Cardiac muscle cell (in vitro differentiated cells and primary cell): ENCODE measurements around the gene AHRR. TPM values are rescaled to one million over a fixed set of nuclear protein-coding genes. Genes with fewer than 3 reads are reported as not detected.
A peak's percentile ranks its signal among the peaks of the same experiment; 100 is the strongest.
"Not testable (repeated sequence)": the region's sequence is repeated elsewhere in the genome, so short reads cannot be mapped to it uniquely, and the experiment has no call there.

Experiments used
- DNase-seq, 2 donors: peaks; one replicate each; pipeline versions ENCODE4 v3.0.0 to v3.0.0-alpha.2; 2010 to 2017; ENCODE audit warnings: low read depth in 1 of 2, low spot score in 1 of 2
- H3K27ac ChIP-seq: fragments of 200-600 bp; sonication (generic); 2 replicates; pipeline ENCODE4 v1.5.1; 2016
- H3K27me3 ChIP-seq: fragments of 200-600 bp; sonication (generic); 2 replicates; pipeline ENCODE4 v1.6.0; 2016; ENCODE audit warnings: control low read depth
- H3K36me3 ChIP-seq: fragments of 200-600 bp; sonication (generic); 2 replicates; pipeline ENCODE4 v1.5.1; 2016; ENCODE audit warnings: control low read depth
- H3K4me1 ChIP-seq: fragments of 200-600 bp; sonication (generic); 2 replicates; pipeline ENCODE4 v1.8.1; 2017; ENCODE audit warnings: low read depth, mild to moderate bottlenecking, mixed run types
- H3K4me3 ChIP-seq: fragments of 200-600 bp; sonication (generic); 2 replicates; pipeline ENCODE4 v1.5.1; 2016; ENCODE audit warnings: mild to moderate bottlenecking
- H3K9me3 ChIP-seq: fragments of 200-600 bp; sonication (generic); 2 replicates; pipeline ENCODE4 v1.5.1; 2017; ENCODE audit warnings: low read depth, mild to moderate bottlenecking, control low read depth
- polyA plus RNA-seq: library from polyadenylated mRNA; unstranded; fragments of >200 nt; fragmentation: Nextera tagmentation; extraction: Ambion mirVana; gene quantifications from 2 replicates; pipeline ENCODE4 v1.2.1, GENCODE V29; 2016
- total RNA-seq: library from RNA; depleted of rRNA; stranded (reverse); fragments of >200 nt; gene quantifications from 2 replicates; pipeline ENCODE4 v1.2.3, GENCODE V29; 2016
- TF ChIP-seq, protein P1 (sequence below): IDR thresholded peaks from 2 replicates; pipeline ENCODE4 v1.5.1; 2012; ENCODE audit warnings: low read depth, mild to moderate bottlenecking, low read length

The AHRR gene
- total and polyA plus RNA-seq, 2 experiments from 2014 or later = 0.99 to 1.4 TPM

DNA sequence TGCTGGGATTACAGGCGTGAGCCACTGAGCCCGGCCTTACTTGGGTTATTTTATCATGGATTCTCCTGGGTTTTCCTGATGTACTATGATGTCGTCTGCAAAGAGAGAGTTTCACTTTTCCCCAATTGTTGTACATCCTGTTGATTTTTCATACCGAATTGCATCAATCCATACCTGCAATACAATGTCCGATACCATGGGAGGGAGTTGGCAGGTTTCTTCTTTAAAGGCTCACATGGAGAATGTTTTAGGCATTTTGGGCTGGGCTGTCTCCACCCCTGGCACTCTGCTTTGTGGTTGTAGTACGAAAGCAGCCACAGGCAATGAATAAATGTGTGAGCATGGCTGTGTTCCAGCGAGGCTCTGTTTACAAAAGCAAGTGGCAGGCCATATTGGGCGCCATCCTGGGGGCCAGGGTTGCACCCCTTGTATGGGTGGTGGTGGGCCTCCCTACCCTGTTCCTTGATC, 86.3 kb downstream of the AHRR start:
- H3K4me3 ChIP-seq = no peak overlapping the region
- H3K36me3 ChIP-seq = no peaks in the 10 kb centered on the region
- DNase-seq = no peak
- H3K27ac ChIP-seq = no peak overlapping the region
- H3K9me3 ChIP-seq = no peaks in the 10 kb centered on the region
- H3K27me3 ChIP-seq = no peaks in the 10 kb centered on the region
- TF ChIP-seq, protein P1, sequence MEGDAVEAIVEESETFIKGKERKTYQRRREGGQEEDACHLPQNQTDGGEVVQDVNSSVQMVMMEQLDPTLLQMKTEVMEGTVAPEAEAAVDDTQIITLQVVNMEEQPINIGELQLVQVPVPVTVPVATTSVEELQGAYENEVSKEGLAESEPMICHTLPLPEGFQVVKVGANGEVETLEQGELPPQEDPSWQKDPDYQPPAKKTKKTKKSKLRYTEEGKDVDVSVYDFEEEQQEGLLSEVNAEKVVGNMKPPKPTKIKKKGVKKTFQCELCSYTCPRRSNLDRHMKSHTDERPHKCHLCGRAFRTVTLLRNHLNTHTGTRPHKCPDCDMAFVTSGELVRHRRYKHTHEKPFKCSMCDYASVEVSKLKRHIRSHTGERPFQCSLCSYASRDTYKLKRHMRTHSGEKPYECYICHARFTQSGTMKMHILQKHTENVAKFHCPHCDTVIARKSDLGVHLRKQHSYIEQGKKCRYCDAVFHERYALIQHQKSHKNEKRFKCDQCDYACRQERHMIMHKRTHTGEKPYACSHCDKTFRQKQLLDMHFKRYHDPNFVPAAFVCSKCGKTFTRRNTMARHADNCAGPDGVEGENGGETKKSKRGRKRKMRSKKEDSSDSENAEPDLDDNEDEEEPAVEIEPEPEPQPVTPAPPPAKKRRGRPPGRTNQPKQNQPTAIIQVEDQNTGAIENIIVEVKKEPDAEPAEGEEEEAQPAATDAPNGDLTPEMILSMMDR = no peak
- no peaks in the 10 kb centered on the region for H3K4me1 ChIP-seq

DNA sequence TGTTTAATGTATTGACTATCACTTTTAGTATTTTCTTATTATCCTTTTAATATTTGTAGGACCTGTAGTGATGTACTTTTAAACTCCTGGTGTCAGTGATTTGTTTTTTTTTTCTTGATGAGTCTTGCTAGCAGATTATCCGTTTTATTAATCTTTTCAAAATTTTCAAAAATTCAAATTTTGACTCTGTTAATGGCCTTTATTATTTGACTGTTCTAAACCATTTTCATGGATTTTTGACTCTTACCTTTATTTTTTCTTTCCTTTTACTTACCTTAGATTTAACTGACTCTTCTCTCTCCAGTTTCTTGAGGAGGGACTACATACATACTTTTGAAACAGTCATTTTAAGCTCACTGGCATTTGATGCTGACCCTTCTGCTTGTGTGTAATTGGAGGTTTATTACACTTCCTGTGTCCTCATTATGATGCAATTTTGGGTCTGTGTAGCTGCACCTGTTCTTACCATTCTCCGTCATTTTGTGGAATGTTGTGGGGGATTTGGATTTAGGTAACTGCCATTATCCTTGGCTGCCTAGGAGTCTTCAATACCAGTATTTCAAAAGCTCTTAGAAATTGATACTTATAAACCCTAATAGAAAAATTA, 89.5 kb downstream of the AHRR start:
- no peak for DNase-seq
- no peaks in the 10 kb centered on the region for H3K27me3 ChIP-seq
- TF ChIP-seq, protein P1 = no peak
- H3K27ac ChIP-seq = no peak overlapping the region
- no peaks in the 10 kb centered on the region for H3K36me3 ChIP-seq
- H3K4me1 ChIP-seq = peaks cover 4% of the 10 kb centered on the region
- H3K9me3 ChIP-seq = no peaks in the 10 kb centered on the region
- H3K4me3 ChIP-seq = no peak overlapping the region

DNA sequence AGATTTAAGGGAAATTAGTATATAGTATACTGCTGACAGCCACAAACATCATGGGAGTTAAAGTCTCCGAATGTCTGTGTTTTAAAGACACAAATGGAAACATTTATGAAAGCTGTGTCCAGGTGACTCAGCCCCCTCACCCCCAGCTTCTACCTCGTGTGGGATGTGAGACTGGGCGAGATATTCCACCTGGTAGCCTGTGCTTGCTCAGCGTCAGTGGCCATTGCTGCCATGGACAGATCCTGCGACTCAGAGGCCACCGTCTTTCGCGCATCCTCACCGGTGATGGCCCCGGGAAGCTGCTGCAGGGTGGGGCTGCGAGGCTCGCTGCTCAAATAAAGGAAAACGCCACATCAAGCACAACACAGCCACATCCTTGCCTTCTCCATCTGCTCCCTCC, 90.2 kb downstream of the AHRR start:
- no peak for DNase-seq
- no peaks in the 10 kb centered on the region for H3K27me3 ChIP-seq
- no peak overlapping the region for H3K4me3 ChIP-seq
- H3K36me3 ChIP-seq = no peaks in the 10 kb centered on the region
- no peaks in the 10 kb centered on the region for H3K9me3 ChIP-seq
- TF ChIP-seq, protein P1 = no peak
- no peak overlapping the region for H3K27ac ChIP-seq
- peaks cover 4% of the 10 kb centered on the region for H3K4me1 ChIP-seq

DNA sequence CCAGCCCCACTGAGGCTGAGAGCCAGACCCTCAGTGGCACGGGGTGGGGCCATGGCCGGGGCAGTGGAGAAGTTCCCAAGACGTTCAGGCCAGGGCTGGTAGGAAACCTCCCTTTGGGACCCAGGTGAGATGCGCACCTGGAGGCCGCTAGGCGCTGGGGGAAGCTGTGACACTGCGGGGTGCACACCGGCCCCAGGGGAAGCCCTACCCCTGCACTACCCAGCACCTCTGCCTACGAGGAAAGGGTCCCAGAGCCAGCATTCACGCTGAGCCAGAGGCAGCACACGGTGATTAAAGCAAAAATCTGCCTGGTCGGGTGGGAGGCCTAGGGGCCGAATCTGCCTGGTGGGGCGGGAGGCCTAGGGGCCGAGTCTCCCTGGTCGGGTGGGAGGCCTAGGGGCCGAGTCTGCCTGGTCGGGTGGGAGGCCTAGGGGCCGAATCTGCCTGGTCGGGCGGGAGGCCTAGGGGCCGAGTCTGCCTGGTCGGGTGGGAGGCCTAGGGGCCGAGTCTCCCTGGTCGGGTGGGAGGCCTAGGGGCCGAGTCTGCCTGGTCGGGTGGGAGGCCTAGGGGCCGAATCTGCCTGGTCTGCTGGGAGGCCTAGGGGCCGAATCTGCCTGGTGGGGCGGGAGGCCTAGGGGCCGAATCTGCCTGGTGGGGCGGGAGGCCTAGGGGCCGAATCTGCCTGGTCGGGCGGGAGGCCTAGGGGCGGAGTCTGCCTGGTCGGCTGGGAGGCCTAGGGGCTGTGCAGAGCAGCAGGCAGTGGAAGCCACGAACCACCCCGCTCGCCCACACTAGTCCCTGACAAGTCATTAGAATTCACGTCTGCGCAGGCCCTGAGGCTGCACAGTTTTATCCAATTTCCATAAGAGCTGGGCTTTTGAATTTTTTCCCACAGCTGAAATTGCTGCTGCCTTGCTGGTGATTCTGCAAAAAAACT, 93.7 kb downstream of the AHRR start:
- peak overlapping the region; percentile 30 for H3K27ac ChIP-seq
- H3K4me3 ChIP-seq = not testable (repeated sequence)

DNA sequence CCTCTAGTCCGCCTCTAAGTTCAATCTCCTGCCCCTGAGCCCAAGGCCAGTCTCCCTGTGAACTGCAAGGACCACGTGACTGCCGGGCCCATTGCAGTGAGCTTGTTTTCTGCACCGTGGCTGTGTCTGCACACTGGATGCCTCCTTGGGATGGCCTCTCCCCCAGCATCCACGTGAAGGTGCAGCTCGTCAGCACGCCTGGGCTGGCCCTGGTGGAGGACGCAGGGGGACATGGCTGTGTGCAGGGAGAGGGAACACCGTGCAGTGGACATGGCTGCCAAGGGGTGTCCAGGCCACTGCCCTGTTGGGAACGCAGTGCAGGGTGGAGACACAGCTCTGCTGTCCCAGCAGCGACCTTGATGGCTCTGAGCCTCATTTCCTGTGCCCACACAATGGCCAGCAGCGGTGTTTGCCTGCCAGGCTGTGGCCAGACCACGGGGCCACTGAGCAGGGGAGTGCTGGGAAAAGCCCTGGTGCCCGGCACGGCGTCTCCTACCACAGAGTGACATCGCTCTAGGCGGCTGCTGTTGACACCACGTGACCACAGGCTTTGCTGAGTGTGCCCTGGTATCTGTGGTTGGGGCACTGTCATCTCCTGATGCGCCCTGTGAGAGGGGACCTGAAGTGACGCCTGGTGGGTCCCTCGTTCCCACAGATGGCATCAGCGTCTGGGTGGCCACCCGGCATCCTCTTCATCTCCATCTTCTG, 94.6 kb downstream of the AHRR start:
- H3K27me3 ChIP-seq = no peaks in the 10 kb centered on the region
- no peaks in the 10 kb centered on the region for H3K36me3 ChIP-seq
- no peak overlapping the region for H3K4me3 ChIP-seq
- no peaks in the 10 kb centered on the region for H3K9me3 ChIP-seq
- TF ChIP-seq, protein P1 = no peak
- H3K27ac ChIP-seq = peak overlapping the region; percentile 30
- H3K4me1 ChIP-seq = peaks cover 4% of the 10 kb centered on the region
- no peak for DNase-seq

More for the DNA sequence above, 93.7 kb downstream of the AHRR start:
- peak; percentile 50 to 82 for DNase-seq
- not testable (repeated sequence) for H3K27me3 ChIP-seq, H3K9me3 ChIP-seq, H3K4me1 ChIP-seq, H3K36me3 ChIP-seq

DNA sequence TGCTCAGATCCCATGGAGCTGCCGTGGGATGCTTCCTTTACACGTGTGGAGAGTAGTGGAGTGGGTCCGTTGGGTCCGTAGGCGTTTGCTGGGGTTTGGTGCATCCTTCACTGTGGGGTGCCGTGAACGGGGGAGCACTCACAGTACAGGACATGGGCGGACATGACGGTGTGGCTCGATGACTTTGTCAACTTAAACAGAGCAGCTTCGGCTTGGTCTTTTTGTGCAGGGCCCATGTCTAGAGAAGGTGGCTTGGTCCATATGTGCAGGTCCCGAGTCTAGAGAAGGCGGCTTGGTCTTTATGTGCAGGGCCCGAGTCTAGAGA, 95.1 kb downstream of the AHRR start:
- H3K27ac ChIP-seq = no peak overlapping the region
- DNase-seq = no peak
- H3K4me3 ChIP-seq = no peak overlapping the region

More for the DNA sequence above, 95.1 kb downstream of the AHRR start:
- no peaks in the 10 kb centered on the region for H3K9me3 ChIP-seq
- peaks cover 4% of the 10 kb centered on the region for H3K4me1 ChIP-seq
- H3K27me3 ChIP-seq = no peaks in the 10 kb centered on the region
- no peaks in the 10 kb centered on the region for H3K36me3 ChIP-seq
- TF ChIP-seq, protein P1 = no peak
